B cell (primary cell): ENCODE results near the gene PRR27. TPM values are rescaled to one million over a fixed set of nuclear protein-coding genes. Genes with fewer than 3 reads are reported as not detected.

Experiments
- ATAC-seq: fragments of 200-7000 bp; cut with Tn5 transposase; one replicate; pipeline ENCODE4 v1.10.0; 2021; ENCODE audit warnings: low read depth, mild to moderate bottlenecking, moderate number of reproducible peaks, moderate library complexity
- CTCF ChIA-PET: fragments of 350-600 bp; sonication (Branson Sonifier 250); formaldehyde crosslinking; loops from one replicate; lab custom pipeline; 2021; ENCODE audit warnings: antibody characterized with exemption, inconsistent platforms; lab: Charles Lee
- POLR2A ChIA-PET: fragments of 350-600 bp; sonication (Branson Sonifier 250); formaldehyde crosslinking; loops from one replicate; lab custom pipeline; 2021; ENCODE audit warnings: antibody characterized with exemption; lab: Charles Lee
- DNase-seq: peaks from one replicate; pipeline ENCODE4 v3.0.0; 2013
- H2AFZ ChIP-seq: 2 replicates; pipeline ENCODE4 v1.6.1; 2012; ENCODE audit warnings: mild to moderate bottlenecking, low read depth, low read length; ENCODE audit not compliant: insufficient read depth, poor library complexity, severe bottlenecking
- H3K27ac ChIP-seq, 2 donors: 1 replicate in 1 of 2; 2 replicates in 1 of 2; pipeline ENCODE4 v1.5.1; 2012 to 2013; ENCODE audit warnings: low read length in 2 of 2, mild to moderate bottlenecking in 2 of 2, moderate library complexity in 1 of 2
- H3K27me3 ChIP-seq, 4 experiments: fragments of 200-600 bp in 1 of 4; sonication (generic) in 1 of 4; replicated peaks in 1 of 4; 1 replicate in 2 of 4; 2 replicates in 2 of 4; pipeline versions ENCODE4 v1.6.1 to v1.7.0; 2013 to 2016; ENCODE audit warnings: low read length in 3 of 4, mild to moderate bottlenecking in 2 of 4, mixed read lengths in 1 of 4, moderate library complexity in 1 of 4; ENCODE audit not compliant: insufficient read depth in 4 of 4, control insufficient read depth in 3 of 4; ENCODE audit errors: control extremely low read depth in 1 of 4
- H3K36me3 ChIP-seq, 2 experiments: replicated peaks in 1 of 2; 1 replicate in 1 of 2; 2 replicates in 1 of 2; pipeline versions ENCODE4 v1.6.1 to v1.7.1; 2013; ENCODE audit warnings: low read length in 1 of 2; ENCODE audit not compliant: insufficient read depth in 2 of 2, control insufficient read depth in 1 of 2; ENCODE audit errors: control extremely low read depth in 1 of 2, extremely low read depth in 1 of 2
- H3K4me1 ChIP-seq, 2 donors: fragments of 200-600 bp in 1 of 2; sonication (generic) in 1 of 2; 1 replicate in 1 of 2; 2 replicates in 1 of 2; pipeline versions ENCODE4 v1.5.1 to v1.6.1; 2013 to 2017; ENCODE audit warnings: low read length in 2 of 2; ENCODE audit not compliant: control insufficient read depth in 2 of 2, insufficient read depth in 2 of 2
- H3K4me2 ChIP-seq: replicated peaks from 2 replicates; pipeline ENCODE3; 2012; ENCODE audit warnings: mild to moderate bottlenecking, low read depth, low read length; ENCODE audit not compliant: poor library complexity, severe bottlenecking
- H3K4me3 ChIP-seq, 5 experiments: fragments of 200-600 bp in 1 of 5; sonication (generic) in 1 of 5; 1 replicate in 3 of 5; 2 replicates in 2 of 5; pipeline versions ENCODE4 v1.5.1 to v1.7.0; 2011 to 2016; ENCODE audit warnings: low read length in 4 of 5, mild to moderate bottlenecking in 4 of 5, low read depth in 2 of 5, control low read depth in 1 of 5, moderate library complexity in 1 of 5; ENCODE audit not compliant: insufficient read depth in 1 of 5; ENCODE audit errors: control extremely low read depth in 1 of 5, extremely low read depth in 1 of 5
- H3K79me2 ChIP-seq: fragments of 200-600 bp; sonication (generic); one replicate; pipeline ENCODE4 v1.6.0; 2016; ENCODE audit warnings: low read length; ENCODE audit not compliant: control insufficient read depth, insufficient read depth
- H3K9ac ChIP-seq: fragments of 200-600 bp; sonication (generic); 2 replicates; pipeline ENCODE4 v1.6.1; 2017; ENCODE audit warnings: mild to moderate bottlenecking, low read length, moderate library complexity
- H3K9me3 ChIP-seq, 3 donors: one replicate each; pipeline versions ENCODE4 v1.6.1 to v1.7.1; 2013; ENCODE audit warnings: low read length in 2 of 3; ENCODE audit not compliant: control insufficient read depth in 2 of 3, insufficient read depth in 1 of 3; ENCODE audit errors: control extremely low read depth in 1 of 3
- H4K20me1 ChIP-seq: 2 replicates; pipeline ENCODE4 v1.6.0; 2012; ENCODE audit warnings: mild to moderate bottlenecking, low read length; ENCODE audit not compliant: insufficient read depth, control insufficient read depth, poor library complexity, severe bottlenecking
- H3K27ac Mint-ChIP-seq: one replicate; pipeline ENCODE4 v1.8.0; 2021; ENCODE audit warnings: mixed read lengths
- H3K27me3 Mint-ChIP-seq: one replicate; pipeline ENCODE4 v1.8.0; 2021; ENCODE audit warnings: mixed read lengths
- H3K4me1 Mint-ChIP-seq: one replicate; pipeline ENCODE4 v1.8.0; 2021; ENCODE audit warnings: mixed read lengths
- H3K4me3 Mint-ChIP-seq: one replicate; pipeline ENCODE4 v1.8.0; 2021; ENCODE audit warnings: mixed read lengths
- H3K9me3 Mint-ChIP-seq: one replicate; pipeline ENCODE4 v1.8.0; 2022; ENCODE audit warnings: mixed read lengths; ENCODE audit not compliant: insufficient read depth
- EZH2 ChIP-seq: IDR thresholded peaks from 2 replicates; pipeline ENCODE4 v1.6.1; 2012; ENCODE audit warnings: borderline replicate concordance, low read depth, mild to moderate bottlenecking, moderate library complexity, low read length; ENCODE audit not compliant: insufficient read depth, poor library complexity, severe bottlenecking
- WGBS: methylation state at CpG from one replicate; pipeline ENCODE4 v1.1.5; 2013; ENCODE audit warnings: missing lambda C conversion rate; ENCODE audit not compliant: insufficient coverage; 5-methylcytosine and 5-hydroxymethylcytosine counted together
- intact Hi-C: fragments of 100-400 bp; cut with micrococcal nuclease; formaldehyde crosslinking; loops from one replicate; pipeline ENCODE4 v1.10.0; 2022
- polyA plus RNA-seq: library from polyadenylated mRNA; depleted of rRNA; stranded (reverse); fragments of >200 nt; gene quantifications from 2 replicates; pipeline ENCODE4 v1.2.3, GENCODE V29; 2012
- total RNA-seq, 2 donors: library from RNA; stranded (reverse); fragments of 120-200 nt in 1 of 2; gene quantifications; 1 replicate in 1 of 2; 2 replicates in 1 of 2; pipeline versions ENCODE4 v1.2.3 to v1.2.4, GENCODE V29; 2013 to 2022
- TF ChIP-seq, protein P1 (sequence below): fragments of 200-600 bp; IDR thresholded peaks from one replicate; pipeline ENCODE4 v1.8.0; 2022; ENCODE audit warnings: antibody characterized with exemption, mild to moderate bottlenecking

The PRR27 gene
- total and polyA plus RNA-seq, 2 donors (not counting 1 experiment from before 2014, with no cell fraction given): not detected

DNA sequence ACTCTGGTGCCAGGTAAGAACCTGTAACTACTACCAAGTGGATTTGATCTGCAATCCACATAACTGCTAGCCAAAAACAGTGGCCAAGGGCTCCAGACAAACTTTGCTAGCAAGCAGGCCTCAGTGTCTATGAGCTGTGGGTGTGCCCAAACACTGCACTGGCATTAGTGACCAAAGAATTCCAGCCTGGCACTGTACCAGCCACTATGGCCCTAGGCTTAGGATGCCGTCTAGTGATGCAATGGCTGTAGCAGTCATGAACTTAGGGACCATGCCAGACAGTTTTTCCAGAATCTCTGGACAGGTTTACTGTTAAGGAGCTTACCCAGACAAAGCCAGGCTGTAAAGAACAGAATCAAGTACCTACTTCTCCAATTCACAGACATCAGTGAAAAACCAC is 33.7 kb upstream of the PRR27 start:
- POLR2A ChIA-PET: no interaction called here
- H3K4me1 Mint-ChIP-seq: no peaks in the 10 kb centered on the region
- H3K4me3 Mint-ChIP-seq: no peak overlapping the region

DNA sequence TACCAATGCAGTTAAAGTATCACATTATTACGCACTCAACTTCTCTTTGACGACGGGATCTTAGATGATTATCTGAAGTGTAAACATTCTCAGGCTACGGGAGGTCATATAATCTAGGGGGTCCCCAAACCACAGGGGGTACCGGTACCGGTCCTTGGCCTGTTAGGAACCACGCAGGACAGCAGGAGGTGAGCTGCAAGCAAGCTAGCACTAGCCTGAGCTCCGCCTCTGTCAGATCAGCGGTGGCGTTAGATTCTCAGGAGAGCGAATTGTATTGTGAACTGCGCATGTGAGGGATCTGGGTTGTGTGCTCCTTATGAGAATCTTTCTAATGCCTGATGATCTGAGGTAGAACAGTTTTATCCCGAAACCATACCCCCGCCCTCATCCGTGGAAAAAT is 20.6 kb upstream of the PRR27 start:
- H3K4me1 ChIP-seq: no peaks in the 10 kb centered on the region
- 73% methylated on average over 11 of the region's 15 CpGs for WGBS
- no peak overlapping the region for H3K9ac ChIP-seq
- no peak for TF ChIP-seq EZH2
- TF ChIP-seq, protein P1, sequence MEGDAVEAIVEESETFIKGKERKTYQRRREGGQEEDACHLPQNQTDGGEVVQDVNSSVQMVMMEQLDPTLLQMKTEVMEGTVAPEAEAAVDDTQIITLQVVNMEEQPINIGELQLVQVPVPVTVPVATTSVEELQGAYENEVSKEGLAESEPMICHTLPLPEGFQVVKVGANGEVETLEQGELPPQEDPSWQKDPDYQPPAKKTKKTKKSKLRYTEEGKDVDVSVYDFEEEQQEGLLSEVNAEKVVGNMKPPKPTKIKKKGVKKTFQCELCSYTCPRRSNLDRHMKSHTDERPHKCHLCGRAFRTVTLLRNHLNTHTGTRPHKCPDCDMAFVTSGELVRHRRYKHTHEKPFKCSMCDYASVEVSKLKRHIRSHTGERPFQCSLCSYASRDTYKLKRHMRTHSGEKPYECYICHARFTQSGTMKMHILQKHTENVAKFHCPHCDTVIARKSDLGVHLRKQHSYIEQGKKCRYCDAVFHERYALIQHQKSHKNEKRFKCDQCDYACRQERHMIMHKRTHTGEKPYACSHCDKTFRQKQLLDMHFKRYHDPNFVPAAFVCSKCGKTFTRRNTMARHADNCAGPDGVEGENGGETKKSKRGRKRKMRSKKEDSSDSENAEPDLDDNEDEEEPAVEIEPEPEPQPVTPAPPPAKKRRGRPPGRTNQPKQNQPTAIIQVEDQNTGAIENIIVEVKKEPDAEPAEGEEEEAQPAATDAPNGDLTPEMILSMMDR: no peak
- H3K4me1 Mint-ChIP-seq: no peaks in the 10 kb centered on the region
- H3K27ac Mint-ChIP-seq: no peak overlapping the region
- DNase-seq (no peak), ATAC-seq (no peak)
- ChIA-PET CTCF (no interaction called here), POLR2A (no interaction called here)
- H2AFZ ChIP-seq: no peak overlapping the region
- no peak overlapping the region for H3K4me3 Mint-ChIP-seq
- H3K79me2 ChIP-seq: no peaks in the 10 kb centered on the region
- H3K4me2 ChIP-seq: no peak overlapping the region
- H4K20me1 ChIP-seq: no peaks in the 10 kb centered on the region
- no peak overlapping the region for H3K27ac ChIP-seq
- H3K27me3 ChIP-seq: no peaks in the 10 kb centered on the region
- no peaks in the 10 kb centered on the region for H3K27me3 Mint-ChIP-seq
- no peaks in the 10 kb centered on the region for H3K9me3 ChIP-seq
- intact Hi-C loops: no loop called here
- H3K36me3 ChIP-seq: no peaks in the 10 kb centered on the region
- H3K4me3 ChIP-seq: no peak overlapping the region
- H3K9me3 Mint-ChIP-seq: no peaks in the 10 kb centered on the region

More for the DNA sequence above, 33.7 kb upstream of the PRR27 start:
- Histone ChIP-seq H3K9me3 (no peaks in the 10 kb centered on the region), H2AFZ (no peak overlapping the region), H3K36me3 (no peaks in the 10 kb centered on the region), H3K27ac (no peak overlapping the region), H3K27me3 (no peaks in the 10 kb centered on the region), H3K4me3 (no peak overlapping the region), H3K4me1 (no peaks in the 10 kb centered on the region), H3K4me2 (no peak overlapping the region), H4K20me1 (no peaks in the 10 kb centered on the region), H3K9ac (no peak overlapping the region), H3K79me2 (no peaks in the 10 kb centered on the region)
- DNase-seq (no peak), ATAC-seq (no peak)
- TF ChIP-seq EZH2: no peak
- TF ChIP-seq, protein P1: no peak
- Mint-ChIP-seq H3K27ac (no peak overlapping the region), H3K9me3 (no peaks in the 10 kb centered on the region), H3K27me3 (no peaks in the 10 kb centered on the region)
- intact Hi-C loops: no loop called here
- WGBS: 100% methylated on average over 1 of the region's 1 CpG
- CTCF ChIA-PET: no interaction called here
